GM18861 (cell line): ENCODE results near the gene TAF11L6.
"Not testable (repeated sequence)": the region's sequence is repeated elsewhere in the genome, so short reads cannot be mapped to it uniquely, and the experiment has no call there.

Experiments
- ATAC-seq: cut with Tn5 transposase; IDR thresholded peaks from one replicate; pipeline ENCODE4 v1.9.1; 2021; ENCODE audit not compliant: unreplicated experiment

Gene TAF11L6

GRCh38 chr5:17528369-17528768, at the start of gene TAF11L6:
Gene TAF11L6 (plus strand): TSS chr5:17528669.
- ATAC-seq, result not testable (repeated sequence)

- no peak for ATAC-seq
Observed at GRCh38 chr5:17481378-17481777, 47.1 kb upstream of the TAF11L6 start.

- ATAC-seq, result no peak
Observed at GRCh38 chr5:17482790-17483189, 45.7 kb upstream of the TAF11L6 start.

GRCh38 chr5:17486464-17487173, 41.9 kb upstream of the TAF11L6 start:
- ATAC-seq, result not testable (repeated sequence)

GRCh38 chr5:17487174-17487512, 41.3 kb upstream of the TAF11L6 start:
- ATAC-seq, result no peak

GRCh38 chr5:17491257-17491656, 37.2 kb upstream of the TAF11L6 start:
- not testable (repeated sequence) for ATAC-seq

GRCh38 chr5:17492770-17493169, 35.7 kb upstream of the TAF11L6 start:
- no peak for ATAC-seq

- no peak for ATAC-seq
Observed at GRCh38 chr5:17497446-17497845, 31.0 kb upstream of the TAF11L6 start.

GRCh38 chr5:17497931-17498330, 30.5 kb upstream of the TAF11L6 start, which contains the start of gene TAF11L2:
Gene TAF11L2 (plus strand): TSS chr5:17498231.
- ATAC-seq, result not testable (repeated sequence)

GRCh38 chr5:17511775-17512325, 16.6 kb upstream of the TAF11L6 start:
- no peak for ATAC-seq

- ATAC-seq, result not testable (repeated sequence)
Observed at GRCh38 chr5:17517526-17517925, 10.9 kb upstream of the TAF11L6 start.

- ATAC-seq, result not testable (repeated sequence)
Observed at GRCh38 chr5:17518067-17518466, 10.4 kb upstream of the TAF11L6 start, which contains the start of gene TAF11L3. Gene TAF11L3 (plus strand): TSS chr5:17518367.

- ATAC-seq, result not testable (repeated sequence)
Observed at GRCh38 chr5:17519508-17519907, 9.0 kb upstream of the TAF11L6 start.

GRCh38 chr5:17521501-17521900, 7.0 kb upstream of the TAF11L6 start, which contains the start of gene TAF11L4:
Gene TAF11L4 (plus strand): TSS chr5:17521801.
- not testable (repeated sequence) for ATAC-seq

GRCh38 chr5:17524935-17525334, 3.5 kb upstream of the TAF11L6 start, which contains the start of gene TAF11L5:
Gene TAF11L5 (plus strand): TSS chr5:17525235.
- not testable (repeated sequence) for ATAC-seq

GRCh38 chr5:17526504-17526903, 2.0 kb upstream of the TAF11L6 start:
- not testable (repeated sequence) for ATAC-seq
